MM.1S (cell line): ENCODE measurements around the gene COL6A6.

ENCODE experiments used
- DNase-seq: peaks from one replicate; pipeline ENCODE4 v3.0.0-alpha.2; 2015
- H2AFZ ChIP-seq: fragments of 300-600 bp; sonication (generic); 2 replicates; pipeline ENCODE4 v1.6.0; 2016; ENCODE audit warnings: antibody characterized with exemption, low read length
- H3F3A ChIP-seq: fragments of 300-600 bp; sonication (generic); 2 replicates; pipeline ENCODE4 v1.6.1; 2016; ENCODE audit warnings: mild to moderate bottlenecking, antibody characterized with exemption, low read length, moderate library complexity, mixed read lengths; ENCODE audit not compliant: insufficient read depth
- H3K27ac ChIP-seq: fragments of 300-600 bp; sonication (generic); 2 replicates; pipeline ENCODE4 v1.5.1; 2016; ENCODE audit warnings: mild to moderate bottlenecking, low read length
- H3K27me3 ChIP-seq: fragments of 300-600 bp; sonication (generic); replicated peaks from 2 replicates; pipeline ENCODE4 v1.6.0; 2016; ENCODE audit warnings: low read length; ENCODE audit not compliant: insufficient read depth
- H3K36me3 ChIP-seq: fragments of 300-600 bp; sonication (generic); replicated peaks from 2 replicates; pipeline ENCODE4 v1.6.1; 2016; ENCODE audit warnings: mild to moderate bottlenecking, low read length, mixed read lengths; ENCODE audit not compliant: insufficient read depth
- H3K4me1 ChIP-seq: fragments of 300-600 bp; sonication (generic); 2 replicates; pipeline ENCODE4 v1.6.1; 2016; ENCODE audit warnings: low read length, mixed read lengths
- H3K4me2 ChIP-seq: fragments of 300-600 bp; sonication (generic); 2 replicates; pipeline ENCODE4 v1.6.0; 2016; ENCODE audit warnings: low read depth, low read length
- H3K4me3 ChIP-seq: fragments of 300-600 bp; sonication (generic); 2 replicates; pipeline ENCODE4 v1.5.1; 2016; ENCODE audit warnings: low read length, mixed read lengths
- H3K79me2 ChIP-seq: fragments of 300-600 bp; sonication (generic); 2 replicates; pipeline ENCODE4 v1.6.1; 2016; ENCODE audit warnings: mixed run types, low read length, mixed read lengths
- H3K9ac ChIP-seq: fragments of 300-600 bp; sonication (generic); 2 replicates; pipeline ENCODE4 v1.6.1; 2016; ENCODE audit warnings: low read length, mixed read lengths
- H3K9me2 ChIP-seq: fragments of 300-600 bp; sonication (generic); replicated peaks from 2 replicates; pipeline ENCODE4 v1.6.1; 2016; ENCODE audit warnings: mild to moderate bottlenecking, low read length, mixed read lengths; ENCODE audit not compliant: insufficient read depth
- H3K9me3 ChIP-seq: fragments of 300-600 bp; sonication (generic); replicated peaks from 2 replicates; pipeline ENCODE4 v1.6.1; 2016; ENCODE audit warnings: mild to moderate bottlenecking, low read length, mixed read lengths; ENCODE audit not compliant: insufficient read depth
- H4K20me1 ChIP-seq: fragments of 300-600 bp; sonication (generic); 2 replicates; pipeline ENCODE4 v1.6.1; 2016; ENCODE audit warnings: mild to moderate bottlenecking, low read length, moderate library complexity, mixed read lengths; ENCODE audit not compliant: insufficient read depth
- EZH2 ChIP-seq: fragments of 300-600 bp; sonication (generic); optimal IDR thresholded peaks from 2 replicates; pipeline ENCODE3; 2017; ENCODE audit warnings: low read depth, mild to moderate bottlenecking, antibody characterized with exemption, low read length, mixed read lengths
- EZH2phosphoT487 ChIP-seq: fragments of 300-600 bp; sonication (generic); IDR thresholded peaks from 2 replicates; pipeline ENCODE4 v1.6.1; 2018; ENCODE audit warnings: antibody characterized with exemption, low read length
- TF ChIP-seq, protein P1 (sequence below): fragments of 300-600 bp; sonication (generic); IDR thresholded peaks from 2 replicates; pipeline ENCODE4 v1.5.1; 2016; ENCODE audit warnings: antibody characterized with exemption, low read length, mixed read lengths

The COL6A6 gene, protein sequence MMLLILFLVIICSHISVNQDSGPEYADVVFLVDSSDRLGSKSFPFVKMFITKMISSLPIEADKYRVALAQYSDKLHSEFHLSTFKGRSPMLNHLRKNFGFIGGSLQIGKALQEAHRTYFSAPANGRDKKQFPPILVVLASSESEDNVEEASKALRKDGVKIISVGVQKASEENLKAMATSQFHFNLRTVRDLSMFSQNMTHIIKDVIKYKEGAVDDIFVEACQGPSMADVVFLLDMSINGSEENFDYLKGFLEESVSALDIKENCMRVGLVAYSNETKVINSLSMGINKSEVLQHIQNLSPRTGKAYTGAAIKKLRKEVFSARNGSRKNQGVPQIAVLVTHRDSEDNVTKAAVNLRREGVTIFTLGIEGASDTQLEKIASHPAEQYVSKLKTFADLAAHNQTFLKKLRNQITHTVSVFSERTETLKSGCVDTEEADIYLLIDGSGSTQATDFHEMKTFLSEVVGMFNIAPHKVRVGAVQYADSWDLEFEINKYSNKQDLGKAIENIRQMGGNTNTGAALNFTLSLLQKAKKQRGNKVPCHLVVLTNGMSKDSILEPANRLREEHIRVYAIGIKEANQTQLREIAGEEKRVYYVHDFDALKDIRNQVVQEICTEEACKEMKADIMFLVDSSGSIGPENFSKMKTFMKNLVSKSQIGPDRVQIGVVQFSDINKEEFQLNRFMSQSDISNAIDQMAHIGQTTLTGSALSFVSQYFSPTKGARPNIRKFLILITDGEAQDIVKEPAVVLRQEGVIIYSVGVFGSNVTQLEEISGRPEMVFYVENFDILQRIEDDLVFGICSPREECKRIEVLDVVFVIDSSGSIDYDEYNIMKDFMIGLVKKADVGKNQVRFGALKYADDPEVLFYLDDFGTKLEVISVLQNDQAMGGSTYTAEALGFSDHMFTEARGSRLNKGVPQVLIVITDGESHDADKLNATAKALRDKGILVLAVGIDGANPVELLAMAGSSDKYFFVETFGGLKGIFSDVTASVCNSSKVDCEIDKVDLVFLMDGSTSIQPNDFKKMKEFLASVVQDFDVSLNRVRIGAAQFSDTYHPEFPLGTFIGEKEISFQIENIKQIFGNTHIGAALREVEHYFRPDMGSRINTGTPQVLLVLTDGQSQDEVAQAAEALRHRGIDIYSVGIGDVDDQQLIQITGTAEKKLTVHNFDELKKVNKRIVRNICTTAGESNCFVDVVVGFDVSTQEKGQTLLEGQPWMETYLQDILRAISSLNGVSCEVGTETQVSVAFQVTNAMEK (N-terminal part only)

DNA sequence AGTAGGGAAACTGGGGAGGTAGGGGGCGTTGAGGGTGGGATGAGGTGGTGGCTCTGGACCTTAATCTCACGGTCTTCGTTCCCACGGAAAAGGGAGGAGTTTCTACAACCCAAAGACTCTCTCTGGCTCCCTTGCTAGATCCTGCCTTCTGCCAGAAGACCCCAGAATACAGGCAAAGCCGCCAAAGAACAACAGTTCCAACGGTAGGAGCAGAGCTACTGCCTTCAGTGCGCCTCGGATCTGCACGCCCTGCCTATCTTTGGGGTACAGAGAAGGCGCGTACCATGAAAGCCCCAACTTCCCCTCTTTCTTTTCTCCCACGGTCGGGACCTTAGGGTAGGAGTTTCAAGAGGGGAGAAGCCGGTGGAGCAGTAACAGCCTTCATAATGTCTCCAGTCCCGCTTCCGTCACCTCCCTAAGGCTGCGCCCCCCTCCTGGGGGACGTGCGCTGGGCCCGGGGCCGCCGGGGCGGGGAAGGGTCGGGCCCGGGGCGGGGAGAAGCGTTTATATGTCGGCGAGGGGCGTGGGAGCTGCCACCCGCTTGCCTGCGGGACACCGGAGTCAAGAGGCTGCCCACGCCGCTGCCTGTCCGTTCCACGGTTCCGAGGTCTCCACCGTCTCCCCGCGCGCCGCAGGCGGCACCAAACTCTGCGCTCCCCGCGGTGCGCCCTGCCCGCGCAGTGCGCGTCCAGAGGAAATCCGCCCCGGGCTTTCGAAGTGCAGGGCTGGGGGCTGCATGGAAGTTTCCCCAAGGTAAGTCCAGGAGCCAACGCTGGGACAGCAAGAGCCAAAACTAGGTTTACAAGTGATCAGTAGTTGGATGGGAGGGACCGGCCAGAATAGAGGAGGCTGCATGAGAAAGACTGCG, at the start of gene COL6A6:
COL6A6 (plus strand) TSS at position 533 of the 868 bp plus-strand sequence. CDS start 43,188 bp downstream, outside the sequence.
- no peaks in the 10 kb centered on the region for H3F3A ChIP-seq
- no peak within 1 kb of the TSS for H2AFZ ChIP-seq
- H3K9me3 ChIP-seq = no peaks in the 10 kb centered on the region
- H3K27me3 ChIP-seq = no peaks in the 10 kb centered on the region
- no peak within 1 kb of the TSS for H3K9ac ChIP-seq
- no peak for DNase-seq
- no peaks in the 10 kb centered on the region for H3K36me3 ChIP-seq
- TF ChIP-seq EZH2 = no peak
- TF ChIP-seq, protein P1, sequence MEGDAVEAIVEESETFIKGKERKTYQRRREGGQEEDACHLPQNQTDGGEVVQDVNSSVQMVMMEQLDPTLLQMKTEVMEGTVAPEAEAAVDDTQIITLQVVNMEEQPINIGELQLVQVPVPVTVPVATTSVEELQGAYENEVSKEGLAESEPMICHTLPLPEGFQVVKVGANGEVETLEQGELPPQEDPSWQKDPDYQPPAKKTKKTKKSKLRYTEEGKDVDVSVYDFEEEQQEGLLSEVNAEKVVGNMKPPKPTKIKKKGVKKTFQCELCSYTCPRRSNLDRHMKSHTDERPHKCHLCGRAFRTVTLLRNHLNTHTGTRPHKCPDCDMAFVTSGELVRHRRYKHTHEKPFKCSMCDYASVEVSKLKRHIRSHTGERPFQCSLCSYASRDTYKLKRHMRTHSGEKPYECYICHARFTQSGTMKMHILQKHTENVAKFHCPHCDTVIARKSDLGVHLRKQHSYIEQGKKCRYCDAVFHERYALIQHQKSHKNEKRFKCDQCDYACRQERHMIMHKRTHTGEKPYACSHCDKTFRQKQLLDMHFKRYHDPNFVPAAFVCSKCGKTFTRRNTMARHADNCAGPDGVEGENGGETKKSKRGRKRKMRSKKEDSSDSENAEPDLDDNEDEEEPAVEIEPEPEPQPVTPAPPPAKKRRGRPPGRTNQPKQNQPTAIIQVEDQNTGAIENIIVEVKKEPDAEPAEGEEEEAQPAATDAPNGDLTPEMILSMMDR = no peak
- no peak for TF ChIP-seq EZH2phosphoT487
- H3K4me3 ChIP-seq = no peak within 1 kb of the TSS
- no peak within 1 kb of the TSS for H3K27ac ChIP-seq
- no peaks in the 10 kb centered on the region for H3K79me2 ChIP-seq
- no peak within 1 kb of the TSS for H3K4me2 ChIP-seq
- H3K4me1 ChIP-seq = no peaks in the 10 kb centered on the region
- no peaks in the 10 kb centered on the region for H4K20me1 ChIP-seq
- no peaks in the 10 kb centered on the region for H3K9me2 ChIP-seq

DNA sequence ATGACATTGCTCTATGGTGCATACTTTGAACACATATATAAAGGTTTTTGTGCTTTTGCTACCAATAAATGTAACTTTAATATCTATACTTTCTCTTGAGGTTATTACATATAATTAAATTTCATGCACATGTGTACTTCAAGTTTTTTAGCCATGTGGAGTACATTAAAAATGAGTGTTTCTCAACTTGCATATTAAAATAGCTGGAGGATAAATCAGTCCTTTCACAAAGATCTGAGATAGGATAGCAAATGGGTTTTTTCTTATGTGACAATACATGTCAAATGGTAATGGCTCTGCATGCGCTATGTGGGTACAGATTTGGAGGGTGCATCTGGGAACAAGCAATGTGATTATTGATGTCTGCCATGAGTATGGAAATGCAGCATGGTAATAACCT, 48.7 kb upstream of the COL6A6 start:
- H4K20me1 ChIP-seq = no peaks in the 10 kb centered on the region
- no peaks in the 10 kb centered on the region for H3K79me2 ChIP-seq
- H3F3A ChIP-seq = no peaks in the 10 kb centered on the region
- H3K36me3 ChIP-seq = no peaks in the 10 kb centered on the region
- no peak overlapping the region for H3K4me3 ChIP-seq
- H3K9me2 ChIP-seq = no peaks in the 10 kb centered on the region
- TF ChIP-seq EZH2 = no peak
- no peaks in the 10 kb centered on the region for H3K9me3 ChIP-seq
- no peak overlapping the region for H2AFZ ChIP-seq
- H3K9ac ChIP-seq = no peak overlapping the region
- DNase-seq = no peak
- no peaks in the 10 kb centered on the region for H3K27me3 ChIP-seq
- no peaks in the 10 kb centered on the region for H3K4me1 ChIP-seq
- H3K4me2 ChIP-seq = no peak overlapping the region
- H3K27ac ChIP-seq = no peak overlapping the region

DNA sequence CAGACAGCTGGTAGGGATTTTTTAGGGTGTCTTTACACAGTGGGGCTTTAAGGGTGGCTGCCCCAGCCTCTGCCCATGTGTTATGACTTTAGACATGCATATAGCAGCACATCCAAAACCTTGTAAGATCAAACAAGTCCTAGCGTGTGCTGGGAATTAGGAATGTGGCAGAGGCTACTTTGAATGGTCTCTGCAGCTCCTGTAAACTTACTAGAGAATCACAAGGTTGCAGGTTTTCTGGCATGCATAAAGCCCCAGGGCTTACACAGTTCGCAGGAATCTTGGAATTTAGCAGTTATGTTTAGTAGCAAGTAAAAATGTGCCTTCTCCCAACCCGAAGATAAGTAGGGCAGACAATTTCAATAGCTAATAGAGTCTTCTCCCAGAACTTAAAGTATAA, 46.9 kb upstream of the COL6A6 start:
- H3K36me3 ChIP-seq = no peaks in the 10 kb centered on the region
- no peaks in the 10 kb centered on the region for H3K4me1 ChIP-seq
- no peak for DNase-seq
- no peak overlapping the region for H3K4me3 ChIP-seq
- no peak overlapping the region for H3K9ac ChIP-seq
- no peaks in the 10 kb centered on the region for H4K20me1 ChIP-seq
- no peak overlapping the region for H2AFZ ChIP-seq
- H3K9me3 ChIP-seq = no peaks in the 10 kb centered on the region
- H3K27ac ChIP-seq = no peak overlapping the region
- no peak overlapping the region for H3K4me2 ChIP-seq
- H3K27me3 ChIP-seq = no peaks in the 10 kb centered on the region
- no peak for TF ChIP-seq EZH2
- TF ChIP-seq, protein P1 = no peak
- no peak for TF ChIP-seq EZH2phosphoT487
- H3K79me2 ChIP-seq = no peaks in the 10 kb centered on the region
- no peaks in the 10 kb centered on the region for H3K9me2 ChIP-seq
- no peaks in the 10 kb centered on the region for H3F3A ChIP-seq
